ENCODE measurements around the gene SVOP. TPM values are rescaled to one million over a fixed set of nuclear protein-coding genes. Genes with fewer than 3 reads are reported as not detected.

SVOP gene
- total RNA-seq, 1 donor from 2014 or later, result 2.6 TPM

GRCh38 chr12:108895220-108895802, 125.6 kb downstream of the SVOP start:
- Histone ChIP-seq H3K27me3 (ENCODE audit: low read depth) (peaks cover 29% of the 10 kb centered on the region), H3K9me3 (replicated peaks) (peaks cover 6% of the 10 kb centered on the region), H3K4me1 (no peaks in the 10 kb centered on the region), H3K4me3 (no peak overlapping the region), H3K36me3 (no peaks in the 10 kb centered on the region), H3K27ac (replicated peaks) (no peak overlapping the region)
- TF ChIP-seq, protein P1, sequence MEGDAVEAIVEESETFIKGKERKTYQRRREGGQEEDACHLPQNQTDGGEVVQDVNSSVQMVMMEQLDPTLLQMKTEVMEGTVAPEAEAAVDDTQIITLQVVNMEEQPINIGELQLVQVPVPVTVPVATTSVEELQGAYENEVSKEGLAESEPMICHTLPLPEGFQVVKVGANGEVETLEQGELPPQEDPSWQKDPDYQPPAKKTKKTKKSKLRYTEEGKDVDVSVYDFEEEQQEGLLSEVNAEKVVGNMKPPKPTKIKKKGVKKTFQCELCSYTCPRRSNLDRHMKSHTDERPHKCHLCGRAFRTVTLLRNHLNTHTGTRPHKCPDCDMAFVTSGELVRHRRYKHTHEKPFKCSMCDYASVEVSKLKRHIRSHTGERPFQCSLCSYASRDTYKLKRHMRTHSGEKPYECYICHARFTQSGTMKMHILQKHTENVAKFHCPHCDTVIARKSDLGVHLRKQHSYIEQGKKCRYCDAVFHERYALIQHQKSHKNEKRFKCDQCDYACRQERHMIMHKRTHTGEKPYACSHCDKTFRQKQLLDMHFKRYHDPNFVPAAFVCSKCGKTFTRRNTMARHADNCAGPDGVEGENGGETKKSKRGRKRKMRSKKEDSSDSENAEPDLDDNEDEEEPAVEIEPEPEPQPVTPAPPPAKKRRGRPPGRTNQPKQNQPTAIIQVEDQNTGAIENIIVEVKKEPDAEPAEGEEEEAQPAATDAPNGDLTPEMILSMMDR (IDR thresholded peaks at IDR 0.05; ENCODE audit: borderline replicate concordance), result no peak
- no peak for DNase-seq
- intact Hi-C loops (cut with micrococcal nuclease), result no loop called here

DNA sequence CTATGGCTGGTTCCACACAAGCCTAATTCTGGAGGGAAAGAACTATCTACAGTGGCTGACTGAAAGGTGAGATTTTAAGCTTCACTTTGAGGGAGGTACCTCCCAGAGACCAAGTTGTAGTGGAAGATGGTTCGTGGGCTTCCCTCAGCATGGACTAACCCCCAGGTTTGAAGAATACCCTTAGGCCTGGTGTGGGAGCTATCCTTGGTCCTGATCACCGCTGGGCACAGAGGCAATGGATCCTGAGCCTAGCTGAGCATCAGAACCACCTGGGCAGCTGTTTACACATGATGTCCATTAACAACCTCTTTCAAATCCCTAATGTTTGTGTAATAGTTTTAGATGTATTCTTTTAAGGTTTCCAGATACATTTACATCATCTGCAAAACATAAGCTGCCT, 130.7 kb downstream of the SVOP start:
- no peak overlapping the region for H3K27ac ChIP-seq (replicated peaks)
- H3K4me3 ChIP-seq, result no peak overlapping the region
- H3K36me3 ChIP-seq, result no peaks in the 10 kb centered on the region
- H3K9me3 ChIP-seq (replicated peaks), result peaks cover 12% of the 10 kb centered on the region
- intact Hi-C loops (cut with micrococcal nuclease), result no loop called here
- H3K4me1 ChIP-seq, result no peaks in the 10 kb centered on the region
- TF ChIP-seq, protein P1 (IDR thresholded peaks at IDR 0.05; ENCODE audit: borderline replicate concordance), result no peak
- no peak for DNase-seq
- no peaks in the 10 kb centered on the region for H3K27me3 ChIP-seq (ENCODE audit: low read depth)

DNA sequence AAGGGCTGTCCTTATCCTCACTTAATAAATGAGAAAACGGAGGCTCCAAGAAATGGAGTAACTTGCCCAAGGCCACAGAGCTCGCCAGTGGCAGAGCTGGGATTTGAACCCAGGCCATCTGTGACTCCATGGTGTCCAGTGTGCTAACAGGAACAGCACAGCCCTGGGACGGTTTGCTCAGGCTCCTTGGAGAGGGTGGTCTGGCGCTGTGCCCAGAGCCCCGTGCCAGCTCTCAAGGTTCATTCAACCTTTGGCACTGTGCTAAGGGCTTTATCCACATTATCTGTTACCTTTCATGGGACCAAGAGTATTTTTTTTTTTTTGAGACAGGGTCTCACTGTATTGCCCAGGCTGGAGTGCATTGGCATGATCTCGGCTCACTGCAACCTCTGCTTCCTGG, 132.8 kb downstream of the SVOP start:
- TF ChIP-seq, protein P1 (IDR thresholded peaks at IDR 0.05; ENCODE audit: borderline replicate concordance), result no peak
- Histone ChIP-seq H3K4me1 (no peaks in the 10 kb centered on the region), H3K4me3 (no peak overlapping the region), H3K27me3 (ENCODE audit: low read depth) (no peaks in the 10 kb centered on the region), H3K36me3 (no peaks in the 10 kb centered on the region), H3K9me3 (replicated peaks) (peaks cover 12% of the 10 kb centered on the region), H3K27ac (replicated peaks) (no peak overlapping the region)
- DNase-seq, result no peak
- intact Hi-C loops (cut with micrococcal nuclease), result no loop called here

DNA sequence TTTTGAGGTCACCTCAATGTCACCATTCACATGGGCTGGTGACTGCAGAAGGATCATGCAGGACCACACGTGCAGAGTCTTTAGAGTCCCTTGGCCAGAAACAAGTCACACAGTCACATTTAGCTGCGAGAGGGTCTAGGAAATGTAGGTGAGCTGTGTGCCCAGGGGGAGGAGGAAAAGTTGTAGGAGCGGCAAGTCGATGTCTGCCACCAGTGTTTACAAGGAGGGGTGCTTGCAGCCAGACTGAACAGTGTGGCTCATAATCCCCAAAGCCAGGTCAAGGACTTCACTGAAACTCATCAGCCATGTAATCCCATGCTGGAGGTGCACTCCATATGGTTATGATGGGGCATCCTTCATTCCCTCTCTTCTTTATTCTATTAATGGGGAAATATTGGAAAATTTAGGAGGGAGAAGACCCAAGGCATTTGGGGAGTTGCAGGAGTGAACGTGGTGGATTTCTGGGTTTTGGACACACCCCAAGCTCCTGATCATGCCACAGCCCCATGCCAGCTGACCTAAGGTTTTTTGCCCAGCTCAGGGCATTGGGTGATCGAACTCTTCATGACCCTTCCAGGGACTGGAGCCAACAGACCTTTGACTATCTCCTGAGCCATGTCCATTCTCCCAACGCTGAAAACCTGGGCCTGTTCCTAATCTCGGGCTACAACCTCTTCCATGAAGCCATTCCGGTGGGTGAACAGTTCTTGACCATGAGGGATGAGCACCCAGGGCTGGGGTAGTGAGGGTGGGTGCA, 133.8 kb downstream of the SVOP start:
- no peak overlapping the region for H3K27ac ChIP-seq (replicated peaks)
- no peak for DNase-seq
- TF ChIP-seq, protein P1 (IDR thresholded peaks at IDR 0.05; ENCODE audit: borderline replicate concordance), result no peak
- H3K4me1 ChIP-seq, result no peaks in the 10 kb centered on the region
- H3K4me3 ChIP-seq, result no peak overlapping the region
- H3K27me3 ChIP-seq (ENCODE audit: low read depth), result no peaks in the 10 kb centered on the region
- H3K36me3 ChIP-seq, result no peaks in the 10 kb centered on the region
- peaks cover 12% of the 10 kb centered on the region for H3K9me3 ChIP-seq (replicated peaks)
- intact Hi-C loops (cut with micrococcal nuclease), result no loop called here

- Histone ChIP-seq H3K27ac (replicated peaks) (no peak overlapping the region), H3K4me3 (no peak overlapping the region), H3K36me3 (no peaks in the 10 kb centered on the region), H3K4me1 (no peaks in the 10 kb centered on the region), H3K9me3 (replicated peaks) (no peaks in the 10 kb centered on the region), H3K27me3 (ENCODE audit: low read depth) (no peaks in the 10 kb centered on the region)
- peak; percentile 39 for DNase-seq
- TF ChIP-seq, protein P1 (IDR thresholded peaks at IDR 0.05; ENCODE audit: borderline replicate concordance), result peak; percentile 65
- intact Hi-C loops (cut with micrococcal nuclease), result no loop called here
Observed at GRCh38 chr12:108884116-108885012, 136.5 kb downstream of the SVOP start.
